ENCODE measurements around the gene NANS.
"Not testable (repeated sequence)": the region's sequence is repeated elsewhere in the genome, so short reads cannot be mapped to it uniquely, and the experiment has no call there.

NANS gene

DNA sequence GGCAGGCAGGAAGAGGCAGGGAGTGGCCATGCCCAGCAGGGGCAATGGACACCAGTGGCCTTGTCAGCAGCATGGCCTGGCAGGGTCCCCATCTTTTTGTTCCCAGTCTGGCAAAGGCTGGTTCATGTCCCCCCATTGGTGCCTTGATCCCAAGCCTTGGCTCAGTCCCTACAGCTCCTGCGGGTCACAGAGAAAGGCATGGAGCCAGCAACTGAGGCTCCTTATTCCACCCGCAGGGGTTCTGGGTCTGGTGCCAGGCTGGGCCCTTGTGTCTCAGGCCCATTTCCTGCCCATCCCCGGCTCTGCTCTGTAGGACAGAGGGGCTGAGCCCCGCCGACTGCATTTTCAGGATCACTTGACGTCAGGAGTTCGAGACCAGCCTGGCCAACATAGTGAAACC, 48.5 kb downstream of the NANS start:
- DNase-seq = no peak

GRCh38 chr9:98107926-98108325, 51.4 kb downstream of the NANS start:
- DNase-seq = no peak

DNA sequence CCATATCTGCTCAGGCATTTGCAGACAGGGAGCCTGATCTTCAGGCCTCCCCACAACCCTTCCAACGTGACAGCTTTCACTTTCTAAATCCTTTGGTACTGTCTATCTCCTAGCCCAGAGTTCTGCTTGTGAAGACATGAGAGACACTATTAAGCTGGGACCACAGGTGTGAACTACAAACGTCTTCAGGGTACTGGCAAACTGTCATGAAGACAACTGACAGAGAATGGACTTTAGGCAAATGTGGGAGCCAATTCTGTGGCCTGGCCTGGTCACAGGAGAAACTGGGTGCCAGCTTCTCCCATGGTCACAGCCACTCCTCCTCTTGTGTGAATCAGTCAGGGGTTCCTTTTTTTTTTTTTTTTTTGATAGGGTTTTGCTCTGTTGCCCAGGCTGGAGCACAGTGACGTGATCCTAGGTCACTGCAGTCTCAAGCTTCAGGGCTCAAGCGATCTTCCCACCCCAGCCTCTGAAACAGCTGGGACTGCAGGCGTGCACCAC, 52.0 kb downstream of the NANS start:
- DNase-seq = peak in 1 of 2 experiments; percentile 27

DNA sequence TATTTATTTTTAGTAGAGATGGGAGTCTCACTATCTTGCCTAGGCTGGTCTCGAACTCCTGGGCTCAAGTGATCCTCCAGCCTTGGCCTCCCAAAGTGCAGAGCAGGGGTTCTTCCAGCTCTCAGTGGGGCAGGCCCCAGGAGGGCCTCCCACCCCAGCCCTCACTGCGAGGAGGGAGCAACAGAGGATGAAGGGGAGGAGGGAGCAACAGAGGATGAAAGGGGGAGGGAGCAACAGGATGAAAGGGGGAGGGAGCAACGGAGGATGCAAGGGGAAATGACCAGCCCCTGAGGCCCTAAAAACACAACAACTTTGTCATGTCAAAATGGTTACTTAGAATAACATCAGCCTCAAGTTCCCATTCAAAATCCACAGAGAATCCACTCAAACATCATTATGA, 52.5 kb downstream of the NANS start:
- no peak for DNase-seq

- not testable (repeated sequence) for DNase-seq
Observed at GRCh38 chr9:98117097-98117496, 60.6 kb downstream of the NANS start.

DNA sequence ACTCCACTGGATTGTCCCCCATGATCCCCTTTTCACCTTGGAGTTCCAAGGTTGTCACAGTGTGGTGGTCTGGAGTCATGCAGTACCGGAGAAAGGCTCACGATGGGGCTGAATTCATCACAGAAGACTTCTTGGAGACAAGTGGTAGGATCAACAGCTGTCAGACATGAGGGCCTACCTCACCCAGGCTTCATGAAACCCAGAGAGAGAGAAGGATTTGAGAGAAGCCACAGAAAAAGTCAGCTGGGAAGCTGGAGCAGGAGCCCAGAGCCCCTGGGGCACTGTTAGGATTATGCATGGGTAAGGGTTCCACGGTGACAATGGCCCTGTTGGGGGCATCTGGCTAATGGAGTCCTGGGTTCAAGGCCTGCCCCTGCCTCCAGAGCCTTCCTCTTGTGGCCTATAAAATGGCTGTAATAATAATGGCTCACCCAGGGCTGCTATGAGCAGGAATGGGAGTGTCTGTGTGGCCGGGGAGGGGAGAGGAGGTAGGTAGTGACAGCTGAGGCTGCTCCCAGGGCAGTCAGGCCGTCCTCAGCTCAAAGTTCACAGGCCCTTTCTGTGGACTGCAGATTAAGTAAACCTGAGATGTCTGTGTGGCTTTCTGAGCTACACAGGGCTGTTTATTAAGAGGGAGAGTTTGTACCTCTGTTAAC, 61.6 kb downstream of the NANS start:
- peak; percentile 76 to 86 for DNase-seq

DNA sequence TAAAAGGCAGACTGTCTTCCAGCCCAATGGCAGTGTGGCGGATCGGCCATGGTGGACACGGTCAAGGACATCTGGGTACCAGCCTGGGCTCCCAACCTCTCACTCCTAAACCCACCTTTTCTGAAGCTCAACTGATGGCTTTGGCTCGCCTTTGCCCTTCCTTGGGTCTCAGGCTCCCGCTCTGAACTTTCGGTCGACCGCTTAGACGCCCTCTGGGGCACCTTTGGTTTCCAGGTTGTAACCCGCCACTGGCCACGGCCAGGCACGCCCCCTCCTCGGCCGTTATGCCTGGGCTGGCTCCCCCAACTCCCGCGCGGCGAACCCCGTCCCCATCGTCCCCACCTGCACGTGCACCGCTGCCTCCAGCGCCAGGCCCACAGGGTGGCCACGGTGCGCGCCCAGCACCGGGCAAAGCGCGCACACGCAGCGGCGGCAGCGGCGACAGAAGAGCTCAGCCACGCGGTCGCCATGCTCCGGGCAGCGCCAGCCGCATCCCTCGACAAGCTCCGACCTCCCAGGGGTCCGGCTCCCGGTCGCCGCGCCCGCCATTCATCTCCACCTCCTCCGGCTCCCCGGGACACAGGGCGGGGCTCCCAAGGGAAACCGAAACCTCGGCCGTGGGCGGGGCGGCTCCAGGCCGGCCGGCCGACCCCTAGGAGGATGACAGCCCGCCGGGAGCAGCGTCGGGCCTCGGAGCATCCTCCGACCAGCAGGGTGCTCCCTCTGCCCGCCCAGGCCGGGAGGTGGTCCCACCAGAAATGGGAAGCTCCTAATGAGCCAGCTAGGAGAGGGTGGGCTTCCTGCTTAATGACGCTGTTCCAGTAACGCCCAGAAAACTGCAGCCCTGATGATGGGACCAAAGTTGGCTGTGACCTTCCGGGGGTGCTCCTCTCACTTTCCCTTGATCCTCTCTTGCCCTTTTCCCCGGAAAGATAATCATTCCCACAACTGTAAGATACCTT, 62.4 kb downstream of the NANS start, which contains the start of gene TRIM14:
TSS of gene TRIM14 (minus strand) at position 583 of the 962 bp plus-strand sequence. CDS start at position 549, 34 bp downstream.
- DNase-seq = peak; percentile 92 to 94

DNA sequence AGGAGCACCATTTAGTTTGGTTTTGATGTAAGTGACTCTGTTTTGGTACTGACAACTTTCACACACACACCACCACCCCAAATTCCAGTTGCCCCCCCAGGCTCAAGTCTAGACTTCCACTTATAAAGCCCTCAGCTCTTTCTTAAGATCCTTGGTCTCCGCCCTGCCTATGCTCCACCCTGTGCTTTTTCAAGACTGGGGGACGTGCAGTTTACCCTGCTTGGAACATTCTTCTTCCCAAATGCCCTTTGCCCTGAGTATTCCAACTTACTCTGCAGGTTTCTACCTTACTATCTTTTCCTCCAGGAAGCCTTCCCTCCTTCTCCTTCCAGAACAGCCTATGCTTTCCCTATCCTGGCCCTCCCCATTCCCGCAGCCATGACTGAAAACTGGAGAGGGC, 63.9 kb downstream of the NANS start:
- no peak for DNase-seq

GRCh38 chr9:98121058-98121457, 64.5 kb downstream of the NANS start:
- no peak for DNase-seq

DNA sequence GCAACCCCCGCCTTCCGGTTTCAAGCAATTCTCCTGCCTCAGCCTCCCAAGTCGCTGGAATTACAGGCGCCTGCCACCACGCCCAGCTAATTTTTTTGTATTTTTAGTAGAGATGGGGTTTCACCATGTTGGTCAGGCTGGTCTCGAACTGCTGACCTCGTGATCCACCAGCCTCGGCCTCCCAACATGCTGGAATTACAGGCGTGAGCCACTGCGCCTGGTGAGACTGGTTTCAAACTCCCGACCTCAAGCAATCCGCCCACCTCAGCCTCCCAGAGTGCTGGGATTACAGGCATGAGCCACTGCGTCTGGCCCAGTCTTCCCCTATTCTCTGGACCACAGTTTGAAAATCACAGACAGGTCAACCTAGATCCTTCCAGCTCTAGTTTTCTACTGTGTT, 67.6 kb downstream of the NANS start:
- not testable (repeated sequence) for DNase-seq

GRCh38 chr9:98124637-98125426, 68.3 kb downstream of the NANS start:
- DNase-seq = no peak

GRCh38 chr9:98127226-98127625, 70.7 kb downstream of the NANS start:
- no peak for DNase-seq

DNA sequence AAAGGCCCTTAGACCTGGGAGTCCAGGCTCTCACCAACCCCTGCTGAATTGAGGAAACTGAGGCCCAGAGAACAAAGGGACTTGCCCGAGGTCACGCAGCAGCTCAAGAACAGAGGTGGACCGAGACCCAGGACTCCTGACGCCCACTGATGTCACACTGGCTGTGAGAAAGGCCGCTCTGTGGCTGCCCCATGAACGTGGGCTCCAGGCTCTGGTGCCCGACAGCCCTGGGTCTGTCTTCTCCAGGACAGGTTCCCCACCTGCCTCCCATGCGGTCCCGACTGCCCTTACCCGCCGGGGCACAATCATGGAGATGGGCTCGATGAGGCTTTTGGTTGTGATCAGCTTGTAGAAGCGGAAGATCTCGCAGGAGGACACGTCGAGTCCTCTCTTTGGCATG, 71.8 kb downstream of the NANS start:
- DNase-seq = no peak

DNA sequence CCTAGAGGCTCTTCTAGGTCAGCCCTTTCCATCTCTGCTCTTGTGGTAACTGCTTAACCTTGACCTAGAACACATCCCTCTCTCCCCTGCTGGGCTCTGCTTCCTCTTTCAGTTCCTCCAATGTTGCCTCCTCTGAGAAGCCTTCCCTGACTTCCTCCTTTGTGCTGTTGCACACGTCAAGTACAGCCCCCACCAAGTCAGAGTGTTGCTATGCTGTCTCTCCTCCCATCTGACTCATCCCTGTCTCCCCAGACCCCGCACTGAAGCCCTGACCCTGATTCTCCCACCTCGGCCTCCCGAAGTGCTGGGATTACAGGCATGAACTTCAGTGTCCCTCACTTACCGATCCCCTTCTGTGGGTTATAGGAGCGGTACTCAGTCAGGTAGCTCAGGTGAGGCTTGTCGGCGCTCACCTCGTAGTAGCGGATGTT, 72.9 kb downstream of the NANS start:
- DNase-seq = peak; percentile 73 to 80

- not testable (repeated sequence) for DNase-seq
Observed at GRCh38 chr9:98130060-98130459, 73.5 kb downstream of the NANS start.

- no peak for DNase-seq
Observed at GRCh38 chr9:98130576-98131228, 74.2 kb downstream of the NANS start.

DNA sequence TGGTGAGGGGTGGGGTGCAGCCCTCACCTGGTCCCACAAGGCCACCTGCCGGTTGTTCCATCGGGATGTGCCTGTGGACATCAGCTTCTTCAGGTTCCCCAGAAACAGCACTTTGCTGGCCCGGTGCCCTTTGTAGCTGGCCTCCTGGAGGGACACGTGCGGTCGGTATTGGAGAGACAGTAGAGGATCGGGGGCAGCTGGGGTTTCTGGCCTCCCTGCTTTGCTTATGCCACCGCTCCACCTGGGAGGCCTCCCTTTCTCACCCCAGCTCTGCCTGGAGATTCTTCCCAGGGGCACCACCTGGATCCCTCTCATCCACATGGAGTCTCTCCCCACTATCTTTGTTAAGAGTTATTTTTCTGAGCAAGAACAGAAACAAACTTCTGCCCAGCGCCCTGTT, 75.6 kb downstream of the NANS start:
- no peak for DNase-seq

Data from Kasumi-1 (cell line).